DND-41 (cell line): ENCODE measurements around the gene KLHL2.
A peak's percentile ranks its signal among the peaks of the same experiment; 100 is the strongest.

Experiments used
- ATAC-seq: fragments of 200-7000 bp; cut with Tn5 transposase; 3 replicates; pipeline ENCODE4 v1.9.1; 2021; ENCODE audit warnings: low read depth; ENCODE audit not compliant: insufficient read depth
- DNase-seq: peaks from one replicate; pipeline ENCODE4 v3.0.0-alpha.2; 2020
- H2AFZ ChIP-seq: 2 replicates; pipeline ENCODE4 v1.6.0; 2012; ENCODE audit warnings: low read depth, low read length
- H3K27ac ChIP-seq: 2 replicates; pipeline ENCODE4 v1.5.1; 2012; ENCODE audit warnings: low read length, inconsistent platforms
- H3K27me3 ChIP-seq: fragments of 200-600 bp; sonication (generic); 2 replicates; pipeline ENCODE4 v1.6.0; 2012; ENCODE audit warnings: low read length, mild to moderate bottlenecking, inconsistent platforms; ENCODE audit not compliant: insufficient read depth, poor library complexity
- H3K36me3 ChIP-seq: 2 replicates; pipeline ENCODE4 v1.5.1; 2012; ENCODE audit warnings: low read length, inconsistent platforms; ENCODE audit not compliant: insufficient read depth
- H3K4me1 ChIP-seq: 2 replicates; pipeline ENCODE4 v1.5.1; 2012; ENCODE audit warnings: mild to moderate bottlenecking, low read length; ENCODE audit not compliant: insufficient read depth
- H3K4me2 ChIP-seq: 2 replicates; pipeline ENCODE4 v1.6.0; 2012; ENCODE audit warnings: mild to moderate bottlenecking, moderate library complexity, low read length, inconsistent platforms; ENCODE audit not compliant: insufficient read depth
- H3K4me3 ChIP-seq, 2 experiments: fragments of 200-600 bp in 1 of 2; shearing (Covaris generic) in 1 of 2; 2 replicates each; pipeline ENCODE4 v1.5.1; 2012 to 2016; ENCODE audit warnings: inconsistent platforms in 2 of 2, low read length in 2 of 2, mild to moderate bottlenecking in 2 of 2, low read depth in 1 of 2, moderate library complexity in 1 of 2
- H3K79me2 ChIP-seq: 2 replicates; pipeline ENCODE4 v1.6.0; 2012; ENCODE audit warnings: low read length, inconsistent platforms; ENCODE audit not compliant: insufficient read depth
- H3K9ac ChIP-seq: 2 replicates; pipeline ENCODE4 v1.6.0; 2012; ENCODE audit warnings: low read depth, mild to moderate bottlenecking, inconsistent platforms, low read length, moderate library complexity
- H3K9me3 ChIP-seq: 2 replicates; pipeline ENCODE4 v1.5.1; 2012; ENCODE audit warnings: low read length, moderate library complexity, mild to moderate bottlenecking, inconsistent platforms; ENCODE audit not compliant: insufficient read depth, severe bottlenecking
- H4K20me1 ChIP-seq: 2 replicates; pipeline ENCODE4 v1.6.0; 2012; ENCODE audit warnings: low read length; ENCODE audit not compliant: insufficient read depth
- CTCF ChIP-seq: IDR thresholded peaks from 2 replicates; pipeline ENCODE4 v1.5.1; 2012; ENCODE audit warnings: borderline replicate concordance, low read length, moderate library complexity, mild to moderate bottlenecking; ENCODE audit not compliant: poor library complexity, severe bottlenecking; ENCODE audit errors: extremely low read depth
- EZH2 ChIP-seq: IDR thresholded peaks from 3 replicates; pipeline ENCODE4 v1.6.1; 2012; ENCODE audit warnings: borderline replicate concordance, low read depth, mild to moderate bottlenecking, moderate library complexity, low read length, inconsistent platforms; ENCODE audit not compliant: severe bottlenecking

The KLHL2 gene

GRCh38 chr4:165203541-165204461 is 3.6 kb upstream of the KLHL2 start:
- peaks cover 20% of the 10 kb centered on the region for H3K4me1 ChIP-seq
- H2AFZ ChIP-seq, result no peak overlapping the region
- H3K36me3 ChIP-seq, result no peaks in the 10 kb centered on the region
- H3K4me3 ChIP-seq, result no peak overlapping the region
- no peak overlapping the region for H3K27ac ChIP-seq
- ATAC-seq (no peak), DNase-seq (no peak)
- H3K9me3 ChIP-seq, result no peaks in the 10 kb centered on the region
- H3K27me3 ChIP-seq, result no peaks in the 10 kb centered on the region
- no peaks in the 10 kb centered on the region for H4K20me1 ChIP-seq
- H3K4me2 ChIP-seq, result no peak overlapping the region
- TF ChIP-seq EZH2 (no peak), CTCF (no peak)
- H3K79me2 ChIP-seq, result peaks cover 15% of the 10 kb centered on the region
- no peak overlapping the region for H3K9ac ChIP-seq

GRCh38 chr4:165204462-165204830 is 2.9 kb upstream of the KLHL2 start:
- Histone ChIP-seq H2AFZ (no peak overlapping the region), H3K79me2 (peaks cover 21% of the 10 kb centered on the region), H4K20me1 (no peaks in the 10 kb centered on the region), H3K4me2 (no peak overlapping the region), H3K36me3 (no peaks in the 10 kb centered on the region), H3K4me3 (no peak overlapping the region), H3K9ac (no peak overlapping the region), H3K27me3 (no peaks in the 10 kb centered on the region), H3K27ac (no peak overlapping the region), H3K9me3 (no peaks in the 10 kb centered on the region), H3K4me1 (peaks cover 27% of the 10 kb centered on the region)
- DNase-seq (no peak), ATAC-seq (no peak)
- TF ChIP-seq EZH2 (no peak), CTCF (no peak)

GRCh38 chr4:165207016-165207430 is 338 bp upstream of the KLHL2 start:
- Histone ChIP-seq H3K27me3 (no peaks in the 10 kb centered on the region), H3K9ac (peak overlapping the region; percentile 82), H3K4me2 (peak overlapping the region; percentile 94), H3K36me3 (no peaks in the 10 kb centered on the region), H4K20me1 (no peaks in the 10 kb centered on the region; the same call in 1 of the 2 replicates), H2AFZ (peak overlapping the region; percentile 87), H3K79me2 (peaks cover 36% of the 10 kb centered on the region), H3K4me3 (peak overlapping the region; percentile 28 to 75; a peak in 3 of 4 replicates), H3K9me3 (no peaks in the 10 kb centered on the region), H3K4me1 (peaks cover 35% of the 10 kb centered on the region), H3K27ac (peak overlapping the region; percentile 46)
- no peak for DNase-seq
- peak; percentile 59 for ATAC-seq
- TF ChIP-seq CTCF (no peak), EZH2 (no peak)
